Adrenal gland (tissue), 5 donors: ENCODE measurements around the gene SPATA19.

Experiments used
- CTCF ChIP-seq, 6 experiments: fragments of 450-650 bp in 4 of 6; fragments of 200-600 bp in 2 of 6; sonication (generic) in 1 of 6; IDR thresholded peaks; 1 replicate in 5 of 6; 2 replicates in 1 of 6; pipeline versions ENCODE4 v1.5.1 to v1.8.0; 2016 to 2021; ENCODE audit warnings: antibody characterized with exemption in 6 of 6, mild to moderate bottlenecking in 2 of 6, moderate library complexity in 1 of 6
- POLR2A ChIP-seq, 2 donors: fragments of 450-650 bp; IDR thresholded peaks; one replicate each; pipeline ENCODE4 v1.6.1; 2017; ENCODE audit warnings: antibody characterized with exemption in 2 of 2, mild to moderate bottlenecking in 2 of 2, moderate library complexity in 1 of 2
- donor health status: DM: no; HTN: no; CAD: no.

GRCh38 chr11:133865466-133865865 lies 20.2 kb upstream of the SPATA19 start:
- TF ChIP-seq CTCF (IDR thresholded peaks at IDR 0.05), result no peak
- no peak for TF ChIP-seq POLR2A (IDR thresholded peaks at IDR 0.05)
